ENCODE measurements around the gene PLXNA2.

DNA sequence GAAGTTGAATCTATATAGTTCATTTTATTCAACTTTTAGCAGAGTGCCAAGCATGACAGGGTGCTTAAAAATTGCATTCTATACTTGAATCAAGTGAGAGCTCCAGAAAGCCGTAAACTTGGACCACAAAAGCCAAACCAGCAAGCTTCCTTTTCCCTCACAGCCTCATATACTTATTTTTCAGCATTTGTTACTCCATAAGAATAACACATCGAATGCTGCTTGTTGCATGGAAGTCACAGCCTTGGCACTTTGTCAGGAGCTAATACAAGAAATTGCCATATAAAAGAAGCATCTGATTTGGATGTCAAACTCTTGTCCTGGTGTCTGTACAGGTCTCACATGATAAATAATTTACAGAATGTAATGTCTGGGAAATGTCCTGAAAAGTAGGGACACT lies 87.4 kb downstream of the PLXNA2 start:
- TF ChIP-seq, protein P1, sequence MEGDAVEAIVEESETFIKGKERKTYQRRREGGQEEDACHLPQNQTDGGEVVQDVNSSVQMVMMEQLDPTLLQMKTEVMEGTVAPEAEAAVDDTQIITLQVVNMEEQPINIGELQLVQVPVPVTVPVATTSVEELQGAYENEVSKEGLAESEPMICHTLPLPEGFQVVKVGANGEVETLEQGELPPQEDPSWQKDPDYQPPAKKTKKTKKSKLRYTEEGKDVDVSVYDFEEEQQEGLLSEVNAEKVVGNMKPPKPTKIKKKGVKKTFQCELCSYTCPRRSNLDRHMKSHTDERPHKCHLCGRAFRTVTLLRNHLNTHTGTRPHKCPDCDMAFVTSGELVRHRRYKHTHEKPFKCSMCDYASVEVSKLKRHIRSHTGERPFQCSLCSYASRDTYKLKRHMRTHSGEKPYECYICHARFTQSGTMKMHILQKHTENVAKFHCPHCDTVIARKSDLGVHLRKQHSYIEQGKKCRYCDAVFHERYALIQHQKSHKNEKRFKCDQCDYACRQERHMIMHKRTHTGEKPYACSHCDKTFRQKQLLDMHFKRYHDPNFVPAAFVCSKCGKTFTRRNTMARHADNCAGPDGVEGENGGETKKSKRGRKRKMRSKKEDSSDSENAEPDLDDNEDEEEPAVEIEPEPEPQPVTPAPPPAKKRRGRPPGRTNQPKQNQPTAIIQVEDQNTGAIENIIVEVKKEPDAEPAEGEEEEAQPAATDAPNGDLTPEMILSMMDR (IDR thresholded peaks at IDR 0.05), result no peak
- TF ChIP-seq EP300 (IDR thresholded peaks at IDR 0.05) (no peak), POLR2A (IDR thresholded peaks at IDR 0.05; ENCODE audit: low read depth) (no peak)
